ENCODE data around the gene NR4A1. TPM values are rescaled to one million over a fixed set of nuclear protein-coding genes. Genes with fewer than 3 reads are reported as not detected.
A peak's percentile ranks its signal among the peaks of the same experiment; 100 is the strongest.

NR4A1 gene
- total RNA-seq, 1 experiment from 2014 or later = 26.9 TPM

- peaks cover 41% of the 10 kb centered on the region for H3K4me1 ChIP-seq (ENCODE audit: low read length)
- peak; percentile 58 for DNase-seq
- H4K20me1 ChIP-seq (ENCODE audit: insufficient read depth, low read depth, low read length) = peaks cover 7% of the 10 kb centered on the region; the same call in 1 of the 2 replicates
- no peaks in the 10 kb centered on the region for H3K9me3 ChIP-seq (ENCODE audit: low read length)
- no peaks in the 10 kb centered on the region for H3K9me2 ChIP-seq (replicated peaks; ENCODE audit: insufficient read depth, low read length)
- peak overlapping the region; percentile 76 for H3K9ac ChIP-seq (ENCODE audit: low read length)
- no peaks in the 10 kb centered on the region for H3K36me3 ChIP-seq (ENCODE audit: insufficient read depth, low read length)
- peak overlapping the region; percentile 16; the same call in 1 of the 2 replicates for H3K27ac ChIP-seq (ENCODE audit: low read length)
- peak overlapping the region; percentile 75; the same call in 1 of the 2 replicates for H2AFZ ChIP-seq (ENCODE audit: low read length)
- H3K27me3 ChIP-seq (ENCODE audit: low read length) = no peaks in the 10 kb centered on the region
- no peaks in the 10 kb centered on the region for H3K79me2 ChIP-seq (ENCODE audit: low read length)
- peak overlapping the region; percentile 72 for H3K4me3 ChIP-seq (ENCODE audit: low read length)
- peak overlapping the region; percentile 85 for H3K4me2 ChIP-seq (ENCODE audit: low read depth, low read length, poor library complexity, severe bottlenecking)
These were observed 1.0 kb upstream of the NR4A1 start for GRCh38 chr12:52050116-52050757.

- no peaks in the 10 kb centered on the region for H3K9me2 ChIP-seq (replicated peaks; ENCODE audit: insufficient read depth, low read length)
- no peaks in the 10 kb centered on the region for H3K27me3 ChIP-seq (ENCODE audit: low read length)
- no peaks in the 10 kb centered on the region for H3K79me2 ChIP-seq (ENCODE audit: low read length)
- H3K36me3 ChIP-seq (ENCODE audit: insufficient read depth, low read length) = no peaks in the 10 kb centered on the region
- H3K4me2 ChIP-seq (ENCODE audit: low read depth, low read length, poor library complexity, severe bottlenecking) = peak overlapping the region; percentile 85
- peaks cover 34% of the 10 kb centered on the region for H3K4me1 ChIP-seq (ENCODE audit: low read length)
- no peak overlapping the region for H2AFZ ChIP-seq (ENCODE audit: low read length)
- H4K20me1 ChIP-seq (ENCODE audit: insufficient read depth, low read depth, low read length) = peaks cover 7% of the 10 kb centered on the region; the same call in 1 of the 2 replicates
- H3K9ac ChIP-seq (ENCODE audit: low read length) = peak overlapping the region; percentile 73
- peak overlapping the region; percentile 72; the same call in 1 of the 2 replicates for H3K4me3 ChIP-seq (ENCODE audit: low read length)
- no peak for DNase-seq
- H3K9me3 ChIP-seq (ENCODE audit: low read length) = no peaks in the 10 kb centered on the region
- H3K27ac ChIP-seq (ENCODE audit: low read length) = no peak overlapping the region
These were observed 1.4 kb downstream of the NR4A1 start for GRCh38 chr12:52052468-52053186.

GRCh38 chr12:52053536-52054209 lies 2.4 kb downstream of the NR4A1 start:
- Histone ChIP-seq H3K36me3 (ENCODE audit: insufficient read depth, low read length) (no peaks in the 10 kb centered on the region), H3K9me3 (ENCODE audit: low read length) (no peaks in the 10 kb centered on the region), H3K4me3 (ENCODE audit: low read length) (no peak overlapping the region), H3K9me2 (replicated peaks; ENCODE audit: insufficient read depth, low read length) (no peaks in the 10 kb centered on the region), H4K20me1 (ENCODE audit: insufficient read depth, low read depth, low read length) (peaks cover 7% of the 10 kb centered on the region; the same call in 1 of the 2 replicates), H3K27ac (ENCODE audit: low read length) (no peak overlapping the region), H3K79me2 (ENCODE audit: low read length) (no peaks in the 10 kb centered on the region), H3K4me1 (ENCODE audit: low read length) (peaks cover 34% of the 10 kb centered on the region), H2AFZ (ENCODE audit: low read length) (no peak overlapping the region), H3K27me3 (ENCODE audit: low read length) (no peaks in the 10 kb centered on the region), H3K9ac (ENCODE audit: low read length) (no peak overlapping the region), H3K4me2 (ENCODE audit: low read depth, low read length, poor library complexity, severe bottlenecking) (no peak overlapping the region)
- DNase-seq = no peak

GRCh38 chr12:52054231-52054832 lies 3.1 kb downstream of the NR4A1 start:
- Histone ChIP-seq H4K20me1 (ENCODE audit: insufficient read depth, low read depth, low read length) (peaks cover 7% of the 10 kb centered on the region; the same call in 1 of the 2 replicates), H2AFZ (ENCODE audit: low read length) (no peak overlapping the region), H3K27me3 (ENCODE audit: low read length) (no peaks in the 10 kb centered on the region), H3K79me2 (ENCODE audit: low read length) (no peaks in the 10 kb centered on the region), H3K27ac (ENCODE audit: low read length) (no peak overlapping the region), H3K4me1 (ENCODE audit: low read length) (peaks cover 38% of the 10 kb centered on the region), H3K9me3 (ENCODE audit: low read length) (no peaks in the 10 kb centered on the region), H3K4me3 (ENCODE audit: low read length) (no peak overlapping the region), H3K4me2 (ENCODE audit: low read depth, low read length, poor library complexity, severe bottlenecking) (no peak overlapping the region), H3K36me3 (ENCODE audit: insufficient read depth, low read length) (no peaks in the 10 kb centered on the region), H3K9me2 (replicated peaks; ENCODE audit: insufficient read depth, low read length) (no peaks in the 10 kb centered on the region), H3K9ac (ENCODE audit: low read length) (no peak overlapping the region)
- no peak for DNase-seq

GRCh38 chr12:52054833-52055730 lies 3.8 kb downstream of the NR4A1 start:
- Histone ChIP-seq H3K36me3 (ENCODE audit: insufficient read depth, low read length) (no peaks in the 10 kb centered on the region), H3K9me2 (replicated peaks; ENCODE audit: insufficient read depth, low read length) (no peaks in the 10 kb centered on the region), H3K9me3 (ENCODE audit: low read length) (no peaks in the 10 kb centered on the region), H3K27me3 (ENCODE audit: low read length) (no peaks in the 10 kb centered on the region), H3K79me2 (ENCODE audit: low read length) (no peaks in the 10 kb centered on the region), H3K4me1 (ENCODE audit: low read length) (peaks cover 39% of the 10 kb centered on the region), H3K9ac (ENCODE audit: low read length) (no peak overlapping the region), H2AFZ (ENCODE audit: low read length) (no peak overlapping the region), H4K20me1 (ENCODE audit: insufficient read depth, low read depth, low read length) (peaks cover 7% of the 10 kb centered on the region; the same call in 1 of the 2 replicates), H3K27ac (ENCODE audit: low read length) (no peak overlapping the region), H3K4me2 (ENCODE audit: low read depth, low read length, poor library complexity, severe bottlenecking) (no peak overlapping the region), H3K4me3 (ENCODE audit: low read length) (no peak overlapping the region)
- no peak for DNase-seq

- Histone ChIP-seq H3K27ac (ENCODE audit: low read length) (no peak overlapping the region), H3K79me2 (ENCODE audit: low read length) (no peaks in the 10 kb centered on the region), H4K20me1 (ENCODE audit: insufficient read depth, low read depth, low read length) (peaks cover 7% of the 10 kb centered on the region; the same call in 1 of the 2 replicates), H2AFZ (ENCODE audit: low read length) (no peak overlapping the region), H3K36me3 (ENCODE audit: insufficient read depth, low read length) (no peaks in the 10 kb centered on the region), H3K27me3 (ENCODE audit: low read length) (no peaks in the 10 kb centered on the region), H3K9me3 (ENCODE audit: low read length) (no peaks in the 10 kb centered on the region), H3K4me2 (ENCODE audit: low read depth, low read length, poor library complexity, severe bottlenecking) (no peak overlapping the region), H3K4me1 (ENCODE audit: low read length) (peaks cover 31% of the 10 kb centered on the region), H3K9me2 (replicated peaks; ENCODE audit: insufficient read depth, low read length) (no peaks in the 10 kb centered on the region), H3K9ac (ENCODE audit: low read length) (no peak overlapping the region), H3K4me3 (ENCODE audit: low read length) (no peak overlapping the region)
- DNase-seq = no peak
These were observed 4.8 kb downstream of the NR4A1 start for GRCh38 chr12:52055731-52056711.

Measured in Karpas-422 (cell line).